ENCODE results near the gene SOBP.

- TF ChIP-seq, protein P1, sequence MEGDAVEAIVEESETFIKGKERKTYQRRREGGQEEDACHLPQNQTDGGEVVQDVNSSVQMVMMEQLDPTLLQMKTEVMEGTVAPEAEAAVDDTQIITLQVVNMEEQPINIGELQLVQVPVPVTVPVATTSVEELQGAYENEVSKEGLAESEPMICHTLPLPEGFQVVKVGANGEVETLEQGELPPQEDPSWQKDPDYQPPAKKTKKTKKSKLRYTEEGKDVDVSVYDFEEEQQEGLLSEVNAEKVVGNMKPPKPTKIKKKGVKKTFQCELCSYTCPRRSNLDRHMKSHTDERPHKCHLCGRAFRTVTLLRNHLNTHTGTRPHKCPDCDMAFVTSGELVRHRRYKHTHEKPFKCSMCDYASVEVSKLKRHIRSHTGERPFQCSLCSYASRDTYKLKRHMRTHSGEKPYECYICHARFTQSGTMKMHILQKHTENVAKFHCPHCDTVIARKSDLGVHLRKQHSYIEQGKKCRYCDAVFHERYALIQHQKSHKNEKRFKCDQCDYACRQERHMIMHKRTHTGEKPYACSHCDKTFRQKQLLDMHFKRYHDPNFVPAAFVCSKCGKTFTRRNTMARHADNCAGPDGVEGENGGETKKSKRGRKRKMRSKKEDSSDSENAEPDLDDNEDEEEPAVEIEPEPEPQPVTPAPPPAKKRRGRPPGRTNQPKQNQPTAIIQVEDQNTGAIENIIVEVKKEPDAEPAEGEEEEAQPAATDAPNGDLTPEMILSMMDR (IDR thresholded peaks at IDR 0.05; ENCODE audit: low read depth, low read length), result no peak
- no peak for TF ChIP-seq EZH2phosphoT487 (IDR thresholded peaks at IDR 0.05; ENCODE audit: low read depth)
Measured at GRCh38 chr6:107600936-107601335, 111.0 kb downstream of the SOBP start.
